HEK293T (cell line): Measurements from ENCODE around the gene AOPEP.

Experiments
- BHLHE40 ChIP-seq: fragments of 450-650 bp; IDR thresholded peaks from 2 replicates; pipeline ENCODE4 v1.6.1; 2016; ENCODE audit warnings: mild to moderate bottlenecking, moderate library complexity, borderline replicate concordance
- ELF4 ChIP-seq: fragments of 450-650 bp; IDR thresholded peaks from 2 replicates; pipeline ENCODE4 v1.6.1; 2017; ENCODE audit warnings: antibody characterized with exemption
- FOXA1 ChIP-seq: fragments of 450-650 bp; IDR thresholded peaks from 2 replicates; pipeline ENCODE4 v1.6.1; 2016; ENCODE audit warnings: mild to moderate bottlenecking
- FOXK2 ChIP-seq: fragments of 450-650 bp; IDR thresholded peaks from 2 replicates; pipeline ENCODE4 v1.6.1; 2016; ENCODE audit warnings: mild to moderate bottlenecking
- FOXM1 ChIP-seq: fragments of 450-650 bp; IDR thresholded peaks from 2 replicates; pipeline ENCODE4 v1.6.1; 2017; ENCODE audit warnings: mild to moderate bottlenecking, borderline replicate concordance
- HDGF ChIP-seq: fragments of 450-650 bp; IDR thresholded peaks from 2 replicates; pipeline ENCODE4 v1.6.1; 2017; ENCODE audit warnings: antibody characterized with exemption, borderline replicate concordance
- L3MBTL2 ChIP-seq: fragments of 450-650 bp; conservative IDR thresholded peaks from 2 replicates; pipeline ENCODE4 v1.6.1; 2016; ENCODE audit warnings: mild to moderate bottlenecking
- SP1 ChIP-seq: fragments of 450-650 bp; IDR thresholded peaks from 2 replicates; pipeline ENCODE4 v1.6.1; 2017

DNA sequence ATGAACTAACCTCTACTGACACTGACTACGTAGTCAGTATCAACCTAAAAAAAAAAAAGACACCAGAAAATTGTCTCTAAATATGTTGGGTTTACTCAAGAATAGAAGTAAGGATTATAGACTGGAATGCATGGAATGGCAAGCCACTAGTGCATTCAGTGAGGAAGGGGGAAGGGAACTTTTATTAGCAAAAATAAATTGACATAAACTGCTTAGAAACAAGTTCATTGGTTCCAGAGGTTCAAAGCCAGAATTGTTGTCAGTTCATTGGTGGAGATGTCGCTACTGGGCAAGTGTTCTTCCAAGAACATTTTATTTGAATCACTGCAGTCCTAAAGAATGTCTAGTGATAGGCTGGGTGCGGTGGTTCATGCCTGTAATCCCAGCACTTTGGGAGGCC lies 26.1 kb upstream of the AOPEP start:
- no peak for TF ChIP-seq FOXA1
- no peak for TF ChIP-seq ELF4
- TF ChIP-seq SP1, result no peak
- TF ChIP-seq HDGF, result no peak
- no peak for TF ChIP-seq FOXM1
- TF ChIP-seq L3MBTL2, result no peak
- TF ChIP-seq BHLHE40, result no peak
- no peak for TF ChIP-seq FOXK2
